OCI-LY3 (cell line): ENCODE results near the gene RANBP10.
"Not testable (repeated sequence)": the region's sequence is repeated elsewhere in the genome, so short reads cannot be mapped to it uniquely, and the experiment has no call there.

ENCODE experiments used
- CTCF ChIP-seq: fragments of 200-600, 300-600 bp; sonication (generic); IDR thresholded peaks from 2 replicates; pipeline ENCODE4 v1.5.1; 2014; ENCODE audit warnings: antibody characterized with exemption, low read length, low read depth
- EZH2phosphoT487 ChIP-seq: fragments of 200-600 bp; shearing (Covaris generic); IDR thresholded peaks from 2 replicates; pipeline ENCODE4 v1.6.1; 2018; ENCODE audit warnings: antibody characterized with exemption, mixed run types, low read depth

DNA sequence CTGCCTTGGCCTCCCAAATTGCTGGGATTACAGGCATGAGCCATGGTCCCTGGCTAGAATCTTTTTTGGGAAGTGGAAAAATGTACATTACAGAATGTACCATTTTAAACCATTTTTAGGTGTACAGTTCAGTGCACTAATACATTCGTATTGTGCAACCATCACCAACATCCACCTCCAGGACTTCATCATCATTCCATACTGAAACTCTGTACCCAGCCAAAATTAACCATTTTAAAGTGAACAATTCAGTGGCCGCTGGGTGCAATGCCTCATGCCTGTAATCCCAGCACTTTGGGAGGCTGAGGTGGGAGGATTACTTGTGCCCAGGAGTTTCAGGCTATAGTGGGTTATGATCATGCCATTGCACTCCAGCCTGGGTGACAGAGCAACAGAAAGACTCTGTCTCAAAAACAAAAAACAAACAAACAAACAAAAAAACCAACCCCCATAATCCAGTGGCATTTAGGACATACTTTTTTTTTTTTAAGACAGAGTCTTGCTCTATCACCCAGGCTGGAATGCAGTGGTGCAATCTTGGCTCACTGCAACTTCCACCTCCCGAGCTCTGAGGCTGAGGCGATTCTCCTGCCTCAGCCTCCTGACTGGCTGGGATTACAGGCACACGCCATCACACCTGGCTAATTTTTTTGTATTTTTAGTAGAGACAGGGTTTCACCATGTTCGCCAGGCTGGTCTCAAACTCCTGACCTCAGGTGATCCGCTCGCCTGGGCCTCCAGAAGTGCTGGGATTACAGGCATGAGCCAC, 112.7 kb downstream of the RANBP10 start:
- not testable (repeated sequence) for TF ChIP-seq CTCF, EZH2phosphoT487
